ENCODE data around the gene RPS15.
A peak's percentile ranks its signal among the peaks of the same experiment; 100 is the strongest.

RPS15 gene

GRCh38 chr19:1440418-1440801, 2.2 kb downstream of the RPS15 start:
- H3K4me3 ChIP-seq (ENCODE audit: low read depth, low read length), result no peak overlapping the region
- no peak for TF ChIP-seq CTCF (IDR thresholded peaks at IDR 0.05; ENCODE audit: low read depth, low read length)

DNA sequence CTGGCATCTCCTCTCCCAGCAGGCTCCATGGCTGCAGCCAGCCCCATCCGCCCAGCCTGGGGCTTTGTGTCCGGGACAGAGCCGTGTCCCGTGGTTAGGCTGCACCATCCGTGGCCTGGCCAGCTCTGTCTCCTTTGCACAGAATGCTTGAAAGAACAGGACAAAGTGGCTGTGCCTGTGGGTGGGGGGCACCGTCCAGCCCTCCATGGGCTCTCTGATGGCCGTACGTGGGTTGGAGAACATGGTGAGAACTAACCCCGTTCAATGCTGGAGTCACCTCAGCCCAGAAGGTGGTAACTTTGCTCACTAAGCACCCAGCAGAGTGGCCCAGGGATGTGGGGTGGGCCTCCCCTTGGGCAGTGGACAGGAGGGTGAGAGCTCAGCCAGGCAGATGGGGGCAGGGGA, 2.8 kb downstream of the RPS15 start:
- no peak overlapping the region for H3K4me3 ChIP-seq (ENCODE audit: low read depth, low read length)

DNA sequence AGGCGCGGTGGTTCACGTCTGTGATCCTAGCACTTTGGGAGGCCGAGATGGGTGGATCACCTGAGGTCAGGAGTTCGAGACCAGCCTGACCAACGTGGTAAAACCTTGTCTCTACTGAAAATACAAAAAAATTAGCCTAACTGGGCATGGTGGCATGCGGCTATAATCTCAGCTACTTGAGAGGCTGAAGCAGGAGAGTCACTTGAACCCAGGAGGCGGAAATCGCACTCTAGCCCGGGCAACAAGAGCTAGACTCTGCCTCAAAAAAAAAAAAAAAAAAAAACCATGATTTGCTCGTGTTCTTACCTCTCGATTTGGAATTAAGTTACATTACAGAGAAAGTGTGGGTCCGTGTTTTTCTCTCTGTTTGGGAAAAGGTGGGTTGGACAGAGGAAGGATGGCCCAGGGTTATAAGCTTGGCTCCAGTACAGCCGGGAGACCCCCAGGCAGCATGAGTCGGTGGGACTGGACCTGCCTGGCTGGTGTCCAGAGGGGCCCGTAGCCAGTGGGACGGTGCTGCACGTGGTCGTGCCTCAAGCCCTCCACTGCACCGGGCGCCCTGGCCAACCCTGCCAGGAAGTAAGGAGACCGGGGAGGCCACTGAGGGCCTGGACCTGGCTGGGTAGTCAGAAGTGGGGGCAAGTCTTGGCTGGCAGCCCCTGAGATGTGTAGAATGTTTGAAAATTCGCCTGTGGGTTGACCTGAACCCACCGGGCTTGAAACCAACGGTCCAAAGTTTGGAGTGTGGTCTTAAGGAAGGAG, 3.7 kb downstream of the RPS15 start:
- no peak for TF ChIP-seq CTCF (IDR thresholded peaks at IDR 0.05; ENCODE audit: low read depth, low read length)
- H3K4me3 ChIP-seq (ENCODE audit: low read depth, low read length), result no peak overlapping the region

More for the DNA sequence above, 2.8 kb downstream of the RPS15 start:
- no peak for TF ChIP-seq CTCF (IDR thresholded peaks at IDR 0.05; ENCODE audit: low read depth, low read length)

DNA sequence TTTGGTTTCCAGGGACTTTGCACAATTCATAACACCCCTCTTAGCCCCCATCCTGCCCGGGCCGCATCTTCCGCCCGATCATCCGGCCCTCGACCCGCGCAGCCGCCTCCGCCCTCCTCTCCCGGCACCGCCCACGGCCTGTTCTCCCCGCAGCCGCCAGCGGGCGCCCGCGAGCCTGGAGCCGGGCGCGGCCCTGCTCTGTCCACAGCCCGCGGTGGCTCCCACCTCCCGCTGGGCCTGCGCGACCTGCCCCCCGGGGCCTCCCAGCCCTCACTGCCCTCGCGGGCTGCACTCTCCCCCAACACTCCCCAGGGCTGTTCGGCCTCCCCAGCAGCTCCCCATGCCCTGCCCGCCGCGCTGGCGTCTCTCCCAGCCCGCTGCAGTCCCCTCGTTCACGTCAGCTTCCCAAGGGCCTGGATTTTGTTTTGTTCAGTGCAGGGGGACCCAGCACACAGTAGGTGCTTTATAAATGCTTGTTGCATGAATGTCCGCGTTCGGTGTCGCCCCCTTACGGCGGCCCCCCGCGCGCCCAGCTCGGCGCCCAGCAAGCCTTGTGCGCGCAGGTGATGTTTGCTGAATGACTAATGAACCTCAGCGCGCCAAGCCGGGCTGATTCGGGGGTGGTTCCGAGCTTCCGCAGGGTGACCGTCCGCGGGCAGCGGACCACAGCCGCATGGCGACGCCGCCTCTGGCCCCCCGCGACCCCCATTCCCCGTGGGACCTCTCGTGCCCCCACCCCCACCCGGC, 7.2 kb downstream of the RPS15 start:
- H3K4me3 ChIP-seq (ENCODE audit: low read depth, low read length), result peak overlapping the region; percentile 33; the same call in 1 of the 2 replicates
- TF ChIP-seq CTCF (IDR thresholded peaks at IDR 0.05; ENCODE audit: low read depth, low read length), result peak; percentile 82

GRCh38 chr19:1445932-1446712, 7.9 kb downstream of the RPS15 start:
- TF ChIP-seq CTCF (IDR thresholded peaks at IDR 0.05; ENCODE audit: low read depth, low read length), result no peak
- peak overlapping the region; percentile 33 for H3K4me3 ChIP-seq (ENCODE audit: low read depth, low read length)

DNA sequence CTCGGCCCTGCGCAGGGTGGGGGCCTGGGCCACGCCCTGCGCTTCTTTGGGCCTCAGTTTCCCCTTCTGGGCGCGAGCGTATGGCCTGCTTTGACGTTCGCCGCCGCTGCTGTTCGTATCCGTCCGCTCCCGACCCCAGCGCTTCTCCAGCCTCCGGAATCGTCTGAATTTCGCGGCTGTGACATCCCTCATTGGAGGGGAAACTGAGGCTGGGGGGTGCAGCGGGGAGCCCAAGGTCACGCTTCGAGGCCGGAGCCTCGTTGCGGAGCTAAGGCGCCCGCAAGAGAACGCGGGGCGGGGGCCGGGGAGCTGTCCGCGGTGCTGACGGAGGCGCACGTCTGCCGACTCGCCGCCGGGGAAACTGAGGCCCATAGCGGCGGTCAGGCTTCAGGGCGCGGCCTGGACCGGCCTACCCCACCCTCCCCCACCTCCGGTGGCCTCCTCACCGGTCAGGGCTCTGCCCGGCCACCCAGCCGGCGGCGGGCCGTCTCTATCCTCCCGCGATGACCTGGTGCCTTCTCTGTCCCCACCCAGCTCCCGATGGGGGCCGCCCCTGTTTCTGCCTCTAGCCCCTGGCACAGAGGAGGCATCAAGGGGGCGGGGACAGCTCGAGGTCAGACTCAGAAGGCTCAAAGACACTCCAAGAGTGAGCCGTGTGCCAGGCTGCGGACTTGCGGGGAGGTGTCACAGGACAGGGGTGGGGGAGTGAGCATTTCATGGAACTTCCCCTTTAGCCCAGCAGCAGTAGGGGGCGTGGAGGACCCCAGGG, 8.7 kb downstream of the RPS15 start:
- H3K4me3 ChIP-seq (ENCODE audit: low read depth, low read length), result no peak overlapping the region; the same call in 1 of the 2 replicates

More for the DNA sequence above, 8.7 kb downstream of the RPS15 start:
- no peak for TF ChIP-seq CTCF (IDR thresholded peaks at IDR 0.05; ENCODE audit: low read depth, low read length)

Measured in WI38 (cell line).